ENCODE measurements around the gene ANGPTL8.

- TF ChIP-seq CREM (IDR thresholded peaks at IDR 0.05; ENCODE audit: low read depth) (no peak), CCAR2 (IDR thresholded peaks at IDR 0.05; ENCODE audit: low read depth, low read length) (no peak), TSHZ1 (CRISPR knock-in tag; IDR thresholded peaks at IDR 0.05) (no peak), NONO (IDR thresholded peaks at IDR 0.05; ENCODE audit: low read depth in 2 of 2, low read length in 1 of 2) (no peak), CREB1 (IDR thresholded peaks at IDR 0.05) (no peak), CREB1 (CRISPR knock-in tag; IDR thresholded peaks at IDR 0.05) (no peak), ILK (tag; IDR thresholded peaks at IDR 0.05; ENCODE audit: borderline replicate concordance, low read depth) (no peak), CTCF (IDR thresholded peaks at IDR 0.05 in 2 of 3, conservative IDR thresholded peaks at IDR 0.05 in 1 of 3; ENCODE audit: insufficient read depth in 2 of 3, low read depth in 1 of 3, low read length in 3 of 3) (no peak), KAT2B (IDR thresholded peaks at IDR 0.05; ENCODE audit: low read depth, low read length) (no peak), PATZ1 (CRISPR knock-in tag; IDR thresholded peaks at IDR 0.05; ENCODE audit: borderline replicate concordance) (no peak), KAT7 (CRISPR knock-in tag; IDR thresholded peaks at IDR 0.05; ENCODE audit: borderline replicate concordance) (no peak), EP300 (IDR thresholded peaks at IDR 0.05; ENCODE audit: low read length) (no peak), POLR2A (conservative IDR thresholded peaks at IDR 0.05) (no peak), KLF10 (CRISPR knock-in tag; IDR thresholded peaks at IDR 0.05) (no peak)
- TF ChIP-seq, protein P1, sequence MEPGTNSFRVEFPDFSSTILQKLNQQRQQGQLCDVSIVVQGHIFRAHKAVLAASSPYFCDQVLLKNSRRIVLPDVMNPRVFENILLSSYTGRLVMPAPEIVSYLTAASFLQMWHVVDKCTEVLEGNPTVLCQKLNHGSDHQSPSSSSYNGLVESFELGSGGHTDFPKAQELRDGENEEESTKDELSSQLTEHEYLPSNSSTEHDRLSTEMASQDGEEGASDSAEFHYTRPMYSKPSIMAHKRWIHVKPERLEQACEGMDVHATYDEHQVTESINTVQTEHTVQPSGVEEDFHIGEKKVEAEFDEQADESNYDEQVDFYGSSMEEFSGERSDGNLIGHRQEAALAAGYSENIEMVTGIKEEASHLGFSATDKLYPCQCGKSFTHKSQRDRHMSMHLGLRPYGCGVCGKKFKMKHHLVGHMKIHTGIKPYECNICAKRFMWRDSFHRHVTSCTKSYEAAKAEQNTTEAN (CRISPR knock-in tag; IDR thresholded peaks at IDR 0.05) = no peak
Observed at GRCh38 chr19:11279505-11280236, 40.3 kb downstream of the ANGPTL8 start.

All from K562 (cell line).